GM18526 (cell line): ENCODE results near the gene STT3A.

Experiments
- POLR2A ChIP-seq: IDR thresholded peaks from 3 replicates; pipeline ENCODE4 v1.6.1; 2011; ENCODE audit not compliant: insufficient read length; ENCODE audit errors: extremely low read depth

STT3A gene

GRCh38 chr11:125592305-125593113 is at the start of gene STT3A:
Gene STT3A (plus strand): TSS chr11:125592852. CDS start chr11:125595916, 3,064 bp downstream.
- TF ChIP-seq POLR2A: peak; percentile 64

- TF ChIP-seq POLR2A: no peak
Observed at GRCh38 chr11:125550780-125551179, 41.9 kb upstream of the STT3A start.

- TF ChIP-seq POLR2A: no peak
Observed at GRCh38 chr11:125551835-125552342, 40.8 kb upstream of the STT3A start.

GRCh38 chr11:125552927-125553326 is 39.7 kb upstream of the STT3A start:
- TF ChIP-seq POLR2A: no peak

- TF ChIP-seq POLR2A: no peak
Observed at GRCh38 chr11:125553357-125553756, 39.3 kb upstream of the STT3A start.

- no peak for TF ChIP-seq POLR2A
Observed at GRCh38 chr11:125554038-125554437, 38.6 kb upstream of the STT3A start.

GRCh38 chr11:125559888-125560287 is 32.8 kb upstream of the STT3A start:
- TF ChIP-seq POLR2A: no peak

- TF ChIP-seq POLR2A: no peak
Observed at GRCh38 chr11:125561924-125562323, 30.7 kb upstream of the STT3A start.

GRCh38 chr11:125562430-125562829 is 30.2 kb upstream of the STT3A start:
- TF ChIP-seq POLR2A: no peak

- TF ChIP-seq POLR2A: no peak
Observed at GRCh38 chr11:125564357-125564756, 28.3 kb upstream of the STT3A start.

- TF ChIP-seq POLR2A: no peak
Observed at GRCh38 chr11:125566235-125566634, 26.4 kb upstream of the STT3A start.

GRCh38 chr11:125568970-125569914 is 23.4 kb upstream of the STT3A start, which contains the start of gene EI24:
Gene EI24 (plus strand): TSS chr11:125569477. CDS start chr11:125572528, 3,051 bp downstream.
- peak; percentile 83 for TF ChIP-seq POLR2A

GRCh38 chr11:125569915-125570621 is 22.6 kb upstream of the STT3A start:
- no peak for TF ChIP-seq POLR2A

- no peak for TF ChIP-seq POLR2A
Observed at GRCh38 chr11:125570952-125571351, 21.7 kb upstream of the STT3A start.

- TF ChIP-seq POLR2A: no peak
Observed at GRCh38 chr11:125572916-125573315, 19.7 kb upstream of the STT3A start.
